Progenitor cell of endocrine pancreas (in vitro differentiated cells): ENCODE results near the gene MAP3K5. TPM values are rescaled to one million over a fixed set of nuclear protein-coding genes. Genes with fewer than 3 reads are reported as not detected.

Source experiments
- DNase-seq: peaks from one replicate; pipeline ENCODE4 v3.0.0; 2021; ENCODE audit warnings: low spot score; ENCODE audit not compliant: unreplicated experiment
- H3K27ac Mint-ChIP-seq: 2 replicates; pipeline ENCODE4 v1.8.0; 2021; ENCODE audit warnings: mild to moderate bottlenecking, moderate library complexity, mixed read lengths
- H3K27me3 Mint-ChIP-seq: 2 replicates; pipeline ENCODE4 v1.8.0; 2021; ENCODE audit warnings: mixed read lengths
- H3K36me3 Mint-ChIP-seq: 2 replicates; pipeline ENCODE4 v1.8.0; 2022; ENCODE audit warnings: mixed read lengths; ENCODE audit not compliant: insufficient read depth
- H3K4me1 Mint-ChIP-seq: 2 replicates; pipeline ENCODE4 v1.8.0; 2021; ENCODE audit warnings: low read depth, mixed read lengths
- H3K4me3 Mint-ChIP-seq: 2 replicates; pipeline ENCODE4 v1.8.0; 2021; ENCODE audit warnings: low read depth, mild to moderate bottlenecking, moderate library complexity, mixed read lengths
- H3K9me3 Mint-ChIP-seq: 2 replicates; pipeline ENCODE4 v1.8.0; 2021; ENCODE audit warnings: low read depth, mixed read lengths
- total RNA-seq: library from RNA; stranded (reverse); gene quantifications from 2 replicates; pipeline ENCODE4 v1.2.1, GENCODE V29; 2021
- TF ChIP-seq, protein P1 (sequence below): fragments of 200-600 bp; sonication (generic); IDR thresholded peaks from one replicate; pipeline ENCODE4 v1.5.0; 2021; ENCODE audit warnings: antibody characterized with exemption, mild to moderate bottlenecking; ENCODE audit not compliant: unreplicated experiment

The MAP3K5 gene
- total RNA-seq, 1 donor from 2014 or later = 1.1 TPM

DNA sequence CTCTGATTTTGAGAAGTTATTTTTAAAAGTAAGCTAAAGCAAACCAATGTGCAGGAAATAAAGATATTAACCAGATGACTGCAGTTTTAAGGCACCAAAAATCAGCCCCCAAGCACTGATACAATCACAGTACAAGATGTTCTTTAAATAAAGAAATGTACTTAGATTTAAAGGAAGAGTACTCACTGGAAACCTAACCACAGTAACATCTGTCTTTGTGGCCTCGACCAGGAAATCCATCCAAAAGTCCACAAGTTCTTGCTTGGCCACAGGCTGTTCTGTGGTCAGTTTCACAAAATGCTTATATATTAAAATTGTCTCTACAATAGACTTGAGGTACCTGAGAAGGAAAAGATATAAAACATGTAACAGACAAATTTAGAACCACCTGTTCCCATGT lies 136.2 kb downstream of the MAP3K5 start:
- Mint-ChIP-seq H3K27ac (no peak overlapping the region), H3K9me3 (no peaks in the 10 kb centered on the region), H3K4me3 (no peak overlapping the region), H3K27me3 (no peaks in the 10 kb centered on the region), H3K4me1 (no peaks in the 10 kb centered on the region), H3K36me3 (no peaks in the 10 kb centered on the region)
- DNase-seq = no peak
- TF ChIP-seq, protein P1, sequence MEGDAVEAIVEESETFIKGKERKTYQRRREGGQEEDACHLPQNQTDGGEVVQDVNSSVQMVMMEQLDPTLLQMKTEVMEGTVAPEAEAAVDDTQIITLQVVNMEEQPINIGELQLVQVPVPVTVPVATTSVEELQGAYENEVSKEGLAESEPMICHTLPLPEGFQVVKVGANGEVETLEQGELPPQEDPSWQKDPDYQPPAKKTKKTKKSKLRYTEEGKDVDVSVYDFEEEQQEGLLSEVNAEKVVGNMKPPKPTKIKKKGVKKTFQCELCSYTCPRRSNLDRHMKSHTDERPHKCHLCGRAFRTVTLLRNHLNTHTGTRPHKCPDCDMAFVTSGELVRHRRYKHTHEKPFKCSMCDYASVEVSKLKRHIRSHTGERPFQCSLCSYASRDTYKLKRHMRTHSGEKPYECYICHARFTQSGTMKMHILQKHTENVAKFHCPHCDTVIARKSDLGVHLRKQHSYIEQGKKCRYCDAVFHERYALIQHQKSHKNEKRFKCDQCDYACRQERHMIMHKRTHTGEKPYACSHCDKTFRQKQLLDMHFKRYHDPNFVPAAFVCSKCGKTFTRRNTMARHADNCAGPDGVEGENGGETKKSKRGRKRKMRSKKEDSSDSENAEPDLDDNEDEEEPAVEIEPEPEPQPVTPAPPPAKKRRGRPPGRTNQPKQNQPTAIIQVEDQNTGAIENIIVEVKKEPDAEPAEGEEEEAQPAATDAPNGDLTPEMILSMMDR = no peak

DNA sequence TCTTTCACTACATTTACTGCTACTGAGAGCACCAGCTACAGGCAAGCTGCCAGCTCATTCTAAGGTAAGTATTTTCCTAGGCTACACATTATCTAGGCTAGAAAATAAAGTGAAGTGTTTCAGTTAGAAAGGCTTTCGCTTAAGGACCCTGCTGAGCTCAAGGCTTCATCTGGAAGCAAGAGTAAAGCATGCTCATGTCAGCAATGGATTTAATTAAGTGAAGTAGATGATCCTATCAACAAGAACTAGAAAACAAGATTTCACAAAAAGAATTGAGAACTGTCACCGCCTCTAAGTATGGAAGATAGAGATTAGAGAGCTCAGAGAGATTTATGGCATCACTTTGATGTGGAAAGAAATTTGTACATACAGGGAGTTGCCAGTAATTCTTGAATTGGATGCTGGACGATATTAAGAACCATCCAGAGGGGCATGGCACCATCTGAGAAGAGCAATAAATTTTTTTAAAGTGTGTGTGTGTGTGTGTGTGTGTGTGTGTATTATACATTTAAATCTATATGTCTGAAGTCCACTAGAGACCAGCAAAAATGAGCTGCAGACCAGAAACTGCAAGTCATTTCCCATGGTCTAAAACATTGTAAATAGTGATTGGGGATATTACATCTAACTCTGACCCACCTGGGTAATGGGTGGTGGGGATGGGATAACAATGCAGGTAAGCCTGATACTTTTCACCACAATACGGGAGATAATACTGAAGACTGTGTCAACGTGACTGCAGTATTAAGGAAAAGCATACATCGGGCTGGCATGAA lies 136.8 kb downstream of the MAP3K5 start:
- Mint-ChIP-seq H3K36me3 (no peaks in the 10 kb centered on the region), H3K4me3 (no peak overlapping the region), H3K4me1 (no peaks in the 10 kb centered on the region), H3K27ac (no peak overlapping the region), H3K9me3 (no peaks in the 10 kb centered on the region), H3K27me3 (no peaks in the 10 kb centered on the region)
- TF ChIP-seq, protein P1 = no peak
- no peak for DNase-seq

DNA sequence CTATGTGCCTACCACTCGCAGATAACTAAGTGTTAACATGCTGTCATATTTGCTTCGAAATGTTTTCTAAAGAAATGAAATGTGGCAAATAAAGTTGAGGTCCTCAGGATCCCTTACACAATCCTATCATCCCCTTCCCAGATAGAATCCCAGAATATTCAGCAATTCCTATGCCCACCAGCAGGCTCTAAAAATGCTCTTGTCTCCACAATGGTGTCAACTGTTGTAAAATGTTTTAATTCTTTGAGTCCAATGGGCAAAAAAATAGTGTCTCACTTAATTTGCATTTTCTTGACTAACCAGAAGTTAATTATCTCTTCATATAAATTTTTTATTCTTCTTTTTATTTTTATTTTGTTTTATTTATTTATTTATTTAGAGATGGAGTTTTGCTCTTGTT lies 138.2 kb downstream of the MAP3K5 start:
- no peaks in the 10 kb centered on the region for H3K36me3 Mint-ChIP-seq
- TF ChIP-seq, protein P1 = peak; percentile 32
- no peak overlapping the region for H3K27ac Mint-ChIP-seq
- H3K27me3 Mint-ChIP-seq = no peaks in the 10 kb centered on the region
- no peak for DNase-seq
- no peaks in the 10 kb centered on the region for H3K9me3 Mint-ChIP-seq
- no peaks in the 10 kb centered on the region for H3K4me1 Mint-ChIP-seq
- H3K4me3 Mint-ChIP-seq = no peak overlapping the region

DNA sequence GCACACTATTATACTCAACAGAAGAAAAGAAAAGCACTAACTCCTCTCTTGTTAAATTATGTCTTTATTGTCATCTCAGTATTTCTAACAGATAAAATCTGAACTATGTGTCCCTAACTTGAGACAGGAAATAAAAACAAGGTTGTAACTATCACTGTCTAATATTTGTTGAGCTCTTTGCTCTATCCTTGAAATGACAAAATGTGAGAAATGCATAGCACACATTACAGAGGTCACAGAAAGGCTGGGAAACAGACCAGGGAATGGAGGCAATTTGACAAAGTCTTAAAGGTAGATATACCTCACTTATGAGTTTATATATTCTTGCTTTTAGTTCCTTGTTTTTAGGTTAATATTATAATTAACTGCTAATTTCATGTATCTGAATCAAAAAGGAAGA lies 139.6 kb downstream of the MAP3K5 start:
- Mint-ChIP-seq H3K9me3 (no peaks in the 10 kb centered on the region), H3K27me3 (no peaks in the 10 kb centered on the region), H3K27ac (no peak overlapping the region), H3K4me1 (no peaks in the 10 kb centered on the region), H3K4me3 (no peak overlapping the region), H3K36me3 (no peaks in the 10 kb centered on the region)
- DNase-seq = no peak
- TF ChIP-seq, protein P1 = no peak

DNA sequence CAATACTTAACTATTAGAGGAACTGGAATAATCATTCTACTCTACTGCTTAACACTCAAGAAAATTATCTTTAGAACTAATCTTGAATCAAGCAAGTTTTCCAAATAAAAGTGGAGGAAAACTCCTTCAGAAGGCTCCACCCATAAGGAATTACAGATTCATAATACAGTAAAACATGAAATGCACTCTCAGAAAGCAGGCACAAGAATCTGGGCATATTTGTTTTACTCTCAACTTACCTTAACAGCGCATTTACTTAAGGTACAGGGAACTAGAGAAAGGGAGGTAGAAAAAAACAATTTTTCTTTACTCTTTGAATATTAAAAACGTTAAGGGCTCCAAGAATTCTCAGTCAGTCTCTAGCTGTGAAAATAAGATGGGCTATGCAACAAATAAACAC lies 140.3 kb downstream of the MAP3K5 start:
- Mint-ChIP-seq H3K27me3 (no peaks in the 10 kb centered on the region), H3K36me3 (no peaks in the 10 kb centered on the region), H3K4me1 (no peaks in the 10 kb centered on the region), H3K27ac (no peak overlapping the region), H3K4me3 (no peak overlapping the region), H3K9me3 (no peaks in the 10 kb centered on the region)
- TF ChIP-seq, protein P1 = no peak
- no peak for DNase-seq
